Type B pancreatic cell (in vitro differentiated cells): ENCODE measurements around the gene ATRNL1. TPM values are rescaled to one million over a fixed set of nuclear protein-coding genes. Genes with fewer than 3 reads are reported as not detected.
A peak's percentile ranks its signal among the peaks of the same experiment; 100 is the strongest.

Experiments used
- DNase-seq: peaks from one replicate; pipeline ENCODE4 v3.0.0; 2021; ENCODE audit warnings: mixed read lengths; ENCODE audit not compliant: unreplicated experiment; ENCODE audit errors: extremely low spot score
- H3K27ac Mint-ChIP-seq: 2 replicates; pipeline ENCODE4 v1.8.0; 2021; ENCODE audit warnings: mild to moderate bottlenecking, mixed read lengths
- H3K27me3 Mint-ChIP-seq: 2 replicates; pipeline ENCODE4 v1.8.0; 2021; ENCODE audit warnings: mixed read lengths
- H3K36me3 Mint-ChIP-seq: 2 replicates; pipeline ENCODE4 v1.8.0; 2021; ENCODE audit warnings: mixed read lengths
- H3K4me1 Mint-ChIP-seq: one replicate; pipeline ENCODE4 v1.8.0; 2021; ENCODE audit warnings: mixed read lengths; ENCODE audit not compliant: unreplicated experiment
- H3K4me3 Mint-ChIP-seq: 2 replicates; pipeline ENCODE4 v1.8.0; 2021; ENCODE audit warnings: mild to moderate bottlenecking, mixed read lengths
- H3K9me3 Mint-ChIP-seq: 2 replicates; pipeline ENCODE4 v1.8.0; 2021; ENCODE audit warnings: mixed read lengths
- total RNA-seq: library from RNA; stranded (reverse); gene quantifications from 2 replicates; pipeline ENCODE4 v1.2.1, GENCODE V29; 2021; ENCODE audit warnings: low replicate concordance
- TF ChIP-seq, protein P1 (sequence below): fragments of 200-600 bp; sonication (generic); conservative IDR thresholded peaks from 2 replicates; pipeline ENCODE4 v1.5.0; 2021; ENCODE audit warnings: antibody characterized with exemption, mild to moderate bottlenecking

ATRNL1 gene
- total RNA-seq, 1 donor from 2014 or later: 38.4 TPM

DNA sequence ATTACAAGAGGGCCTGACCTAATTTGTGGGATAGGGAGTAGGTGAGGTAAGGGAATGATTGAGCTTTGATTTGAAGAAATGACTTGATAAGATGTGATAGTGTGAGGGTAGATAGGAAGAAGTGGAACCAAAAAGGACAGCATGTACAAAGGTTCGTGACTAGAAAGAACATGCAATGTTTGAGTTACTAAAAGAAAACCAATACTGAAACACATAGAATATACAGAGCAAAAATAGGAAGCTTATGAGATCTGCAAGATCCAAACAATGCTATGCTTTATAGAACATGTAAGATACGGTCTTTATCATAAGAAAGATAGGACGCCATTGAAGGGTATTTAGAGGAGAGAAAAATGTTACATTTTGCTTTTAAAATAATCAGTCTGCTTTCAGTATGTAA, 343.8 kb downstream of the ATRNL1 start:
- TF ChIP-seq, protein P1, sequence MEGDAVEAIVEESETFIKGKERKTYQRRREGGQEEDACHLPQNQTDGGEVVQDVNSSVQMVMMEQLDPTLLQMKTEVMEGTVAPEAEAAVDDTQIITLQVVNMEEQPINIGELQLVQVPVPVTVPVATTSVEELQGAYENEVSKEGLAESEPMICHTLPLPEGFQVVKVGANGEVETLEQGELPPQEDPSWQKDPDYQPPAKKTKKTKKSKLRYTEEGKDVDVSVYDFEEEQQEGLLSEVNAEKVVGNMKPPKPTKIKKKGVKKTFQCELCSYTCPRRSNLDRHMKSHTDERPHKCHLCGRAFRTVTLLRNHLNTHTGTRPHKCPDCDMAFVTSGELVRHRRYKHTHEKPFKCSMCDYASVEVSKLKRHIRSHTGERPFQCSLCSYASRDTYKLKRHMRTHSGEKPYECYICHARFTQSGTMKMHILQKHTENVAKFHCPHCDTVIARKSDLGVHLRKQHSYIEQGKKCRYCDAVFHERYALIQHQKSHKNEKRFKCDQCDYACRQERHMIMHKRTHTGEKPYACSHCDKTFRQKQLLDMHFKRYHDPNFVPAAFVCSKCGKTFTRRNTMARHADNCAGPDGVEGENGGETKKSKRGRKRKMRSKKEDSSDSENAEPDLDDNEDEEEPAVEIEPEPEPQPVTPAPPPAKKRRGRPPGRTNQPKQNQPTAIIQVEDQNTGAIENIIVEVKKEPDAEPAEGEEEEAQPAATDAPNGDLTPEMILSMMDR: no peak
- H3K4me1 Mint-ChIP-seq: no peaks in the 10 kb centered on the region
- H3K27me3 Mint-ChIP-seq: no peaks in the 10 kb centered on the region
- H3K36me3 Mint-ChIP-seq: no peaks in the 10 kb centered on the region
- no peak for DNase-seq
- no peak overlapping the region for H3K27ac Mint-ChIP-seq
- no peak overlapping the region for H3K4me3 Mint-ChIP-seq
- H3K9me3 Mint-ChIP-seq: no peaks in the 10 kb centered on the region

DNA sequence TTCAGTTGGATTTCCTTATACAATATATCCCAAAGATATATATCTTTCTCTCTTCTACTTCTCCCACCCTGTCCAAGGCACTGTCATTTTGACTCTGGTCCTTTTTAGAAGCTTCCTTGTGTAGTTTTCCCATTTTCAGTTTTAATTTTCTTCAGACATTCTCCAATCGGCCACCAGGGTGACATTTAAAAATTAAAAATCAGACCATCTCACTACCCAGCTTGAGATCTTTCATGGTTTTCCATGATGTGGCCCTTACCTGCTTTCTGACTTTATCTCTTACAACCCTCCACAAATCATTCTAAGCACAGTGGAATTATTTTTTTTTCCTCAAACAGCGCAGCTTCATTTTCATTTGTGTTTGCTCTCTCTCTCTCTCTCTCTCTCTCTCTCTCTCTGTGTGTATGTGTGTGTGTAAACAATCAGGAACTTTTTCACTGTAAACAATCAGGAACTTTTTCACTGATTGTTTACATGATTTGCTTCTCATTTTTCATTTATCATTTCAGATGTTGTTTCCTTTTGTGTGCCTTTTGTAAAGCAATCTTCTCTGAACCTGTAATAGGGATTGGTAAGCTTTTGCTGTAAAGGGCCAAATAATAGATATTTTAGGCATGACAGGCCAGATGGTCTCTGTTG, 348.9 kb downstream of the ATRNL1 start:
- Mint-ChIP-seq H3K36me3 (no peaks in the 10 kb centered on the region), H3K4me3 (no peak overlapping the region), H3K27ac (no peak overlapping the region), H3K27me3 (no peaks in the 10 kb centered on the region), H3K9me3 (no peaks in the 10 kb centered on the region), H3K4me1 (no peaks in the 10 kb centered on the region)
- TF ChIP-seq, protein P1: peak; percentile 66
- no peak for DNase-seq

DNA sequence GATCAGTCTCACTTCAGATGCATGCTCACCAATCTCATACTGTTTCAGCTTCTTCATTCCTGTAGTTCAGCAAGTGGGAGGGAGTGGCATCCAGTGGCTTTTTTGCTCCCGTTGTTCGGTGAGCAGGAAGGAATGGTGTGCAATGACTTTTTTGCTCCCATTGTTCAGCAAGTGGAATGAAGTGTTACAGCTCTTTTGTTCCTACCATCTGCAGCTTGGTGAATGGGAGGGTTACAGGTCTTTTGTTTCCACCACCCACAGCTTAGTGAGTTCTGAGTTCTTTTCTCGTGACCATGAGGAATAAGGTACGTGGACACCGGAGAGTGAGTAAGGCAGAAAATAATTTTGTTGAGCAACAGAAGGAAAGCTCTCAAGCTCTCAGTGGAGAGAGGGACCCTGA, 363.6 kb downstream of the ATRNL1 start:
- Mint-ChIP-seq H3K27ac (no peak overlapping the region), H3K4me1 (no peaks in the 10 kb centered on the region), H3K36me3 (no peaks in the 10 kb centered on the region), H3K4me3 (no peak overlapping the region), H3K9me3 (no peaks in the 10 kb centered on the region), H3K27me3 (peaks cover 5% of the 10 kb centered on the region)
- TF ChIP-seq, protein P1: no peak
- no peak for DNase-seq

DNA sequence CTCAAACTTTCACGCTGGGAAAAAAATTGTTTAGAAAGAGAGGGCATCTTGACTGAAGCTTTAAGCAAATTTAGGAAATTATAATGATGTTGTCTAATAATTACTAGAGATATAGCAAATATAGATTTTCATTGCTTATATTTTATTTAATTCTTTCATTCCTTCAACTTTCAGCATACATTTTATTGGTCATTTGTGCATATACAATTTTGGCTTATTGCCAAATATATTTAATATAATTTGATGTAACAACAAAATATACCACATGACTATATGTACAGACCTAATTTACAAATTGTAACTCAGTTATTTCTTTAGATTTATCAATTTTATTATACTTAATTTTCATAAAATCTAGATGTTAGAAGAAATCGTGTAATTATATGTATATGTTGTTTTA, 390.1 kb downstream of the ATRNL1 start:
- TF ChIP-seq, protein P1: no peak

DNA sequence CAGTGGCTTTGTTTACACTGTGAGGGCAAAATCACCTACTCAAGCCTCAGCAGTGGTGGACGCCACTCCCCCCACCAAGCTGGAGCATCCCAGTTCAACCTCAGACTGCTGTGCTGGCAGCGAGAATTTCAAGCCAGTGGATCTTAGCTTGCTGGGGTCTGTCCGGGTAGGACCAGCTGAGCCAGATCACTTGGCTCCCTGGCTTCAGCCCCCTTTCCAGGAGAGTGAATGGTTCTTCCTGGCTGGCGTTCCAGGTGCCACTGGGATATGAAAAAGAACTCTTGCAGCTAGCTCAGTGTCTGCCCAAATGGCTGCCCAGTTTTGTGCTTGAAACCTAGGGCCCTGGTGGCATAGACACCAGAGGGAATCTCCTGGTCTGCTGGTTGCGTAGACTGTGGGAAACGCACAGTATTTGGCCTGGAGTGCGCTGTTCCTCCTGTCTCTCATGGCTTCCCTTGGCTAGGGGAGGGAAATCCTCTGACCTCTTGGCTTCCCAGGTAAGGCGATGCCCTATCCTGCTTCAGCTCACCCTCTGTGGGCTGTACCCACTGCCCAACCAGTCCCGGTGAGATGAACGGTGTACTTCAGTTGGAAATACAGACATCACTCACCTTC, 398.5 kb downstream of the ATRNL1 start:
- no peak overlapping the region for H3K4me3 Mint-ChIP-seq
- no peaks in the 10 kb centered on the region for H3K4me1 Mint-ChIP-seq
- peaks cover 6% of the 10 kb centered on the region for H3K9me3 Mint-ChIP-seq
- no peak overlapping the region for H3K27ac Mint-ChIP-seq
- DNase-seq: no peak
- no peaks in the 10 kb centered on the region for H3K27me3 Mint-ChIP-seq
- TF ChIP-seq, protein P1: no peak
- H3K36me3 Mint-ChIP-seq: no peaks in the 10 kb centered on the region

More for the DNA sequence above, 390.1 kb downstream of the ATRNL1 start:
- H3K4me3 Mint-ChIP-seq: no peak overlapping the region
- DNase-seq: no peak
- H3K27me3 Mint-ChIP-seq: no peaks in the 10 kb centered on the region
- no peaks in the 10 kb centered on the region for H3K36me3 Mint-ChIP-seq
- H3K4me1 Mint-ChIP-seq: no peaks in the 10 kb centered on the region
- H3K27ac Mint-ChIP-seq: no peak overlapping the region
- H3K9me3 Mint-ChIP-seq: peaks cover 6% of the 10 kb centered on the region
